Colonic mucosa (tissue), 4 donors: Measurements from ENCODE around the gene DLG2. TPM values are rescaled to one million over a fixed set of nuclear protein-coding genes. Genes with fewer than 3 reads are reported as not detected.

Experiments used
- DNase-seq: peaks from one replicate; pipeline ENCODE4 v3.0.0-alpha.2; 2020
- H3K27ac ChIP-seq: fragments of 200-600 bp; one replicate; pipeline ENCODE4 v1.8.0; 2021
- H3K27me3 ChIP-seq: fragments of 200-600 bp; one replicate; pipeline ENCODE4 v1.8.0; 2021
- H3K36me3 ChIP-seq: fragments of 200-600 bp; one replicate; pipeline ENCODE4 v1.8.0; 2021
- H3K4me1 ChIP-seq: fragments of 200-600 bp; one replicate; pipeline ENCODE4 v1.8.0; 2021; ENCODE audit warnings: mild to moderate bottlenecking
- H3K4me3 ChIP-seq: fragments of 200-600 bp; one replicate; pipeline ENCODE4 v1.8.0; 2021
- H3K9ac ChIP-seq, 2 donors: one replicate each; pipeline ENCODE4 v1.7.0; 2013; ENCODE audit warnings: control low read depth in 2 of 2, low read depth in 2 of 2, low read length in 2 of 2
- H3K9me3 ChIP-seq: fragments of 200-600 bp; one replicate; pipeline ENCODE4 v1.8.0; 2021
- CTCF ChIP-seq: fragments of 200-600 bp; IDR thresholded peaks from one replicate; pipeline ENCODE4 v1.8.0; 2022; ENCODE audit warnings: antibody characterized with exemption, mild to moderate bottlenecking
- intact Hi-C: fragments of 100-400 bp; cut with DNase I; formaldehyde crosslinking; loops from one replicate; pipeline ENCODE4 v1.14.1; 2022
- total RNA-seq, 2 donors: library from RNA; stranded (reverse); fragmentation: NEBNext Ultra II Directional in 1 of 2; extraction: Animal tissue kit (Norgen Biotek cat#: 25700) in 1 of 2; gene quantifications; one replicate each; pipeline ENCODE4 v1.2.1, GENCODE V29; 2021
- donor health status: healthy.
- donor health status: DM: no; HTN: no; CAD: no.
- donor health status: DM: no; HTN: no; CAD: no.

DLG2 gene
- total RNA-seq, 2 donors from 2014 or later = 1.4 to 3.3 TPM

DNA sequence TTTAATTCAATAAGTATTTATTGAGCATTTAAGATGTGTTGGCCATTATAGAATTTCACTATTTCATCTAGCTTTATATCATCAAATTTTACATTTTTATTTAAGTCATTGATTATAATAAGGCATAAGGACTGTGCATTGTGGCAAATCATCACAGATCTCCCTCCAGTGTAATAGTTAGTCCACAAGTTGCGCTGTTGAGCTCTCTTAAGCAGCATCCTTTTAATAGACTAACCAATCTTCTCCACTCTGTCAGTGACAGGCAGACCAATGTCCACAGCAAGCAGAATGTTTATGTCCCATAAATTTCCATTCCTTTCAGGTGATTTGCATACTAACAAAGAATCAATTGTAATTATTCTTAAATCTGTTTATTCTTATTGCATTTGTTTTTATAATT, 1745.7 kb downstream of the DLG2 start:
- no peak overlapping the region for H3K9ac ChIP-seq

DNA sequence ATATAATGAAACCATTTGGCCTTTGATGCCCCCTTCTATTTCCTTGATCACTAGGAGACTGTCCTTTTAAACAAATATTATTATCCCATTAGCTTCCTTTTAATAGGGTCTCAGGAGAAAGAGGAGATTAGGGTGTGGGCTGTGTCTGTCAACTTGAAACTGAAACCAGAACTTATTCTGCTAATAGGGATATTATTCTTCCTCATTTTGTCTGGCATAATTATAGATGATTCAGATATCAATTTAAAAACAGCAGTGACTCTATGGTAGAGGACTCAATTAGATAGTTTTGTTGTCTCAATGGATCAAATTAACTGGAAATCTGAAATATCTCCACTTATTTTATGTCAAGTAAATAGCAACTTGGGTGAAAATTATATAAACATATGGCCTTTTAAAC, 1756.1 kb downstream of the DLG2 start:
- H3K9ac ChIP-seq = no peak overlapping the region
- no peak overlapping the region for H3K4me3 ChIP-seq
- no peaks in the 10 kb centered on the region for H3K27me3 ChIP-seq
- H3K4me1 ChIP-seq = no peaks in the 10 kb centered on the region
- intact Hi-C loops = no loop called here
- TF ChIP-seq CTCF = no peak
- H3K36me3 ChIP-seq = no peaks in the 10 kb centered on the region
- H3K27ac ChIP-seq = no peak overlapping the region
- no peaks in the 10 kb centered on the region for H3K9me3 ChIP-seq
- DNase-seq = no peak

More for the DNA sequence above, 1745.7 kb downstream of the DLG2 start:
- TF ChIP-seq CTCF = no peak
- intact Hi-C loops = no loop called here
- Histone ChIP-seq H3K27ac (no peak overlapping the region), H3K36me3 (no peaks in the 10 kb centered on the region), H3K4me1 (no peaks in the 10 kb centered on the region), H3K27me3 (no peaks in the 10 kb centered on the region), H3K4me3 (no peak overlapping the region), H3K9me3 (no peaks in the 10 kb centered on the region)
- no peak for DNase-seq

DNA sequence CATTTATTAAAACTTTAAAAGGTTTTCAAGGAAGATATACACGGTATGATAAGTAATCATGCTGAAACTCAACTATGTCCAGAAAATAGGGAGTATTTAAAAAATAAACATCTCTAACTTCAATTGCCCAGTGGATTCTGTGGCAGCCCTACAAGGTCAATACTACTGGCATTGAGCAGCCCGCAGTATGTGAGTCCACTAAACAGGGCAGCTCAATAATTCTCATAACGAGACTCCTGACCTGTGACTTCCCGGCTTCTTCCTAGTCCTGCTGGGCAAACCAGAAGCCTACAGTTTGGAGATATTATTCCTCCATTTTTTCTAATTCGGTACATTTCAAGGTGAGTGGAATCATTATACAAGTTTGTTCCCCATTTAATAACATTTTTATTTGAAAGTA, 1760.5 kb downstream of the DLG2 start:
- H3K9ac ChIP-seq = no peak overlapping the region
- H3K9me3 ChIP-seq = no peaks in the 10 kb centered on the region
- no peak overlapping the region for H3K27ac ChIP-seq
- H3K36me3 ChIP-seq = no peaks in the 10 kb centered on the region
- intact Hi-C loops = no loop called here
- DNase-seq = no peak
- no peak for TF ChIP-seq CTCF
- no peaks in the 10 kb centered on the region for H3K27me3 ChIP-seq
- H3K4me3 ChIP-seq = no peak overlapping the region
- no peaks in the 10 kb centered on the region for H3K4me1 ChIP-seq

DNA sequence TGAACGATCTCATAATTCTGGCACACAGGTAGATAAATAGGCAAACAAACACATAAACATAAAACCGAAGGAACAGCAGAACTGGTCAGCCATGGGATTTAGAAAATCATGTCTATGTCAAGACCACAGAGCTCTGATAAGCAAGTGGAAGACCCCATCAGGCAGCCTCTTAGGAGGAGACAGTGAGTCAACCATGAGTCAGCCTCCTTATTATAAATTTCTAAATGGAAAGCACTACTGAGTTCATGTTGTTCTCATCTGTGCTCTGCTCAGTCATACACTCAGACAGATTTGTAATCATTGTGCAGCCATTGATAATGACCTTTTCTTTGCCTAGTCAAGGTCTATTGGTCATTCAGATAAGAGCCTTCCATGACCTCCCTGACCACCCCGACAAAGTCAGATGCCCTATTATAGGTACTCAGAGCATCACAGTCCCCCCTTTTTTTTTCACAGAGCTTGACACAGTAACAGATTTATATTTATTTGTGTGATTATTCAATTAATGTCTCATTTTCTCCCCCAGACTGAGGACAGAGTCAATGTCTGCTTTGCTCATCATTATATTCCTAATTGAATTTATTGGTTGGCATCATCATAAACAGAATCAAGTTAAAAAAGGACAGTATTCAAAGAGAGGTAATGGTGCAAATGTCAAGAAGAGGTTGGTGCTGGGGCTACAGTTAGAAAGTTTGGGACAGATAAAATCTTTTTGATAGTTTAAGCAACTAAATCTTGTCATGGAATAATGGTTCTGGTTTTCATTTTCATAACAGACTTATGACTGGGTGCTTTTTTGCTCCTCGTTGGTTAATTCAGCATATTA, 1761.3 kb downstream of the DLG2 start:
- Histone ChIP-seq H3K27me3 (no peaks in the 10 kb centered on the region), H3K9me3 (no peaks in the 10 kb centered on the region), H3K27ac (no peak overlapping the region), H3K4me3 (no peak overlapping the region), H3K36me3 (no peaks in the 10 kb centered on the region), H3K4me1 (no peaks in the 10 kb centered on the region), H3K9ac (no peak overlapping the region)
- TF ChIP-seq CTCF = no peak
- intact Hi-C loops = no loop called here
- no peak for DNase-seq

GRCh38 chr11:83864412-83865057, 1762.6 kb downstream of the DLG2 start:
- intact Hi-C loops = no loop called here

More at GRCh38 chr11:83864412-83865057, 1762.6 kb downstream of the DLG2 start:
- H3K4me3 ChIP-seq = no peak overlapping the region
- H3K27me3 ChIP-seq = no peaks in the 10 kb centered on the region
- no peak for TF ChIP-seq CTCF
- H3K9me3 ChIP-seq = no peaks in the 10 kb centered on the region
- H3K36me3 ChIP-seq = no peaks in the 10 kb centered on the region
- H3K9ac ChIP-seq = no peak overlapping the region
- no peaks in the 10 kb centered on the region for H3K4me1 ChIP-seq
- DNase-seq = no peak
- no peak overlapping the region for H3K27ac ChIP-seq
